Panc1 (cell line): ENCODE measurements around the gene DIAPH1. TPM values are rescaled to one million over a fixed set of nuclear protein-coding genes. Genes with fewer than 3 reads are reported as not detected.

Experiments used
- ATAC-seq: fragments of 200-7000 bp; cut with Tn5 transposase; 2 replicates; pipeline ENCODE4 v1.9.1; 2020; ENCODE audit warnings: mild to moderate bottlenecking, moderate library complexity
- BruUV-seq: library from RNA; stranded (reverse); fragments of 400-500 nt; replicated peaks from 2 replicates; lab custom pipeline; 2021; lab: Mats Ljungman, UMichigan
- CTCF ChIA-PET: fragments of 300-600 bp; sonication (Branson Sonifier 250); formaldehyde crosslinking; loops from one replicate; lab custom pipeline; 2022; ENCODE audit warnings: antibody characterized with exemption; lab: Charles Lee
- POLR2A ChIA-PET: fragments of 300-600 bp; sonication (Branson Sonifier 250); formaldehyde crosslinking; loops from one replicate; lab custom pipeline; 2022; ENCODE audit warnings: antibody characterized with exemption; lab: Charles Lee
- DNase-seq: peaks from one replicate; pipeline ENCODE4 v3.0.0-alpha.2; 2010; ENCODE audit warnings: low read depth, low spot score
- H3K27ac ChIP-seq: 2 replicates; pipeline ENCODE4 v1.5.1; 2011; ENCODE audit warnings: mild to moderate bottlenecking, low read length, inconsistent platforms
- H3K27me3 ChIP-seq: fragments of 200-500 bp; sonication (Bioruptor generic); 2 replicates; pipeline ENCODE4 v1.6.0; 2014; ENCODE audit warnings: low read length, inconsistent platforms; ENCODE audit not compliant: control insufficient read depth, insufficient read depth
- H3K36me3 ChIP-seq: fragments of 200-500 bp; sonication (Bioruptor generic); 2 replicates; pipeline ENCODE4 v1.5.1; 2014; ENCODE audit warnings: inconsistent platforms, mild to moderate bottlenecking, low read length, moderate library complexity; ENCODE audit not compliant: control insufficient read depth, insufficient read depth
- H3K4me1 ChIP-seq: 2 replicates; pipeline ENCODE4 v1.5.1; 2011; ENCODE audit warnings: inconsistent platforms, mild to moderate bottlenecking, low read length, moderate library complexity; ENCODE audit not compliant: control insufficient read depth, insufficient read depth
- H3K4me3 ChIP-seq, 2 experiments: 2 replicates each; pipeline ENCODE4 v1.5.1; 2011 to 2012; ENCODE audit warnings: low read depth in 2 of 2, low read length in 2 of 2, mild to moderate bottlenecking in 2 of 2, inconsistent platforms in 1 of 2, moderate library complexity in 1 of 2
- H3K9me3 ChIP-seq: fragments of 200-500 bp; sonication (Bioruptor generic); 2 replicates; pipeline ENCODE4 v1.5.1; 2014; ENCODE audit warnings: low read depth, mild to moderate bottlenecking, inconsistent platforms, low read length, moderate library complexity; ENCODE audit not compliant: control insufficient read depth, insufficient read depth
- CTCF ChIP-seq: fragments of 450-650 bp; IDR thresholded peaks from 2 replicates; pipeline ENCODE4 v1.5.1; 2017; ENCODE audit warnings: mild to moderate bottlenecking
- POLR2AphosphoS5 ChIP-seq: IDR thresholded peaks from 2 replicates; pipeline ENCODE4 v1.6.1; 2012; ENCODE audit warnings: mild to moderate bottlenecking, low read depth, low read length, moderate library complexity
- REST ChIP-seq, 2 experiments: IDR thresholded peaks; 2 replicates each; pipeline ENCODE4 v1.6.1; 2011 to 2012; ENCODE audit warnings: low read depth in 2 of 2, control low read depth in 1 of 2, low read length in 1 of 2, mild to moderate bottlenecking in 1 of 2, moderate library complexity in 1 of 2; ENCODE audit not compliant: insufficient read depth in 1 of 2
- SIN3A ChIP-seq: IDR thresholded peaks from 2 replicates; pipeline ENCODE4 v1.6.1; 2012; ENCODE audit warnings: low read depth, mild to moderate bottlenecking, low read length, moderate library complexity, borderline replicate concordance; ENCODE audit not compliant: insufficient read depth
- TCF7L2 ChIP-seq: IDR thresholded peaks from 2 replicates; pipeline ENCODE4 v1.6.1; 2011; ENCODE audit warnings: mild to moderate bottlenecking, low read depth, low read length, inconsistent platforms
- in situ Hi-C: cut with HindIII; loops from 2 replicates; pipeline ENCODE4 v1.10.0; 2016; ENCODE audit warnings: low sequenced_read_pairs, low pct_unique_long_range_greater_than_20kb
- intact Hi-C: fragments of 100-400 bp; cut with micrococcal nuclease; formaldehyde crosslinking; loops from one replicate; pipeline ENCODE4 v1.10.0; 2022; ENCODE audit not compliant: unreplicated experiment
- total RNA-seq: library from RNA; stranded (reverse); gene quantifications from one replicate; pipeline ENCODE4 v1.2.1, GENCODE V29; 2021; ENCODE audit not compliant: unreplicated experiment

The DIAPH1 gene
- total RNA-seq, 1 experiment from 2014 or later: 155 TPM

GRCh38 chr5:141560151-141560550, 58.6 kb downstream of the DIAPH1 start:
- ChIA-PET POLR2A (no interaction called here), CTCF (interaction anchor here (0.6 to 0.7 kb wide), 2 partner anchors 343 to 383 kb away, joined by 8 to 9 read pairs; partner anchors contain the start of gene PCDHB8)
- no peak for ATAC-seq
- Histone ChIP-seq H3K9me3 (no peaks in the 10 kb centered on the region), H3K4me1 (peaks cover 21% of the 10 kb centered on the region), H3K4me3 (no peak overlapping the region), H3K27me3 (no peaks in the 10 kb centered on the region), H3K27ac (0 out of 2 replicates have a peak overlapping the region, but pooled peaks have one; percentile 12), H3K36me3 (peaks cover 14% of the 10 kb centered on the region)
- intact Hi-C loops (loop anchor here (5.0 kb wide), 1 partner anchor 338 kb away; the partner anchor contains the start of gene PCDHB14), in situ Hi-C loops (no loop called here)
- no peak for DNase-seq
- no peak for TF ChIP-seq POLR2AphosphoS5
- no peak for TF ChIP-seq SIN3A
- TF ChIP-seq REST (IDR thresholded peaks at IDR 0.05; ENCODE audit: insufficient read depth in 1 of 2, low read depth in 2 of 2, low read length in 1 of 2): no peak
- no peak for TF ChIP-seq TCF7L2
- TF ChIP-seq CTCF: no peak
- no TSS peak for BruUV-seq

- intact Hi-C loops (loop anchor here (2.0 to 5.0 kb wide), 2 partner anchors 147 to 352 kb away; partner anchors contain the start of genes PCDHB12 and PCDHGA10), in situ Hi-C loops (no loop called here)
- no peak for TF ChIP-seq REST (IDR thresholded peaks at IDR 0.05; ENCODE audit: insufficient read depth in 1 of 2, low read depth in 2 of 2, low read length in 1 of 2)
- TF ChIP-seq TCF7L2: no peak
- TF ChIP-seq SIN3A: no peak
- no peak for TF ChIP-seq CTCF
- no peak for TF ChIP-seq POLR2AphosphoS5
- no TSS peak for BruUV-seq
- peaks cover 11% of the 10 kb centered on the region for H3K36me3 ChIP-seq
- H3K4me3 ChIP-seq: no peak overlapping the region
- no peaks in the 10 kb centered on the region for H3K9me3 ChIP-seq
- no peaks in the 10 kb centered on the region for H3K27me3 ChIP-seq
- no peak for DNase-seq
- H3K4me1 ChIP-seq: peaks cover 19% of the 10 kb centered on the region
- ChIA-PET POLR2A (no interaction called here), CTCF (interaction anchor here (0.7 kb wide), 1 partner anchor 56 kb away, joined by 7 read pairs; no protein-coding TSS in a partner anchor)
- no peak for ATAC-seq
- no peak overlapping the region for H3K27ac ChIP-seq
These were observed 59.3 kb downstream of the DIAPH1 start for GRCh38 chr5:141559461-141559860.
